SH-SY5Y (cell line): ENCODE measurements around the gene NIN.

Experiments used
- GATA2 ChIP-seq: IDR thresholded peaks from 2 replicates; pipeline ENCODE4 v1.6.1; 2011; ENCODE audit warnings: mild to moderate bottlenecking, low read depth, low read length
- GATA3 ChIP-seq: IDR thresholded peaks from 2 replicates; pipeline ENCODE4 v1.6.1; 2011; ENCODE audit warnings: low read depth, mild to moderate bottlenecking, low read length, moderate library complexity

GRCh38 chr14:50812180-50812579 lies 18.8 kb downstream of the NIN start:
- TF ChIP-seq GATA3 (no peak), GATA2 (no peak)
